ENCODE results near the gene WNT10A. TPM values are rescaled to one million over a fixed set of nuclear protein-coding genes. Genes with fewer than 3 reads are reported as not detected.

WNT10A gene
- total and polyA plus RNA-seq, 9 donors = 0.04 to 12.4 (median 0.27) TPM; not detected in 4

- no peaks in the 10 kb centered on the region for H3K9me3 ChIP-seq
- 1 to 3% (median 1%) methylated on average over 21 of the region's 21 CpGs for WGBS, 3 donors
- intact Hi-C loops (cut with DNase I) = no loop called here
- no peaks in the 10 kb centered on the region for H3K36me3 ChIP-seq
- H3K4me1 ChIP-seq (ENCODE audit: insufficient read depth) = peaks cover 5% of the 10 kb centered on the region
- no peak overlapping the region for H3K4me3 ChIP-seq
- TF ChIP-seq EP300 (IDR thresholded peaks at IDR 0.05) (no peak), POLR2A (IDR thresholded peaks at IDR 0.05) (no peak), CTCF (IDR thresholded peaks at IDR 0.05) (no peak)
- no peaks in the 10 kb centered on the region for H3K27me3 ChIP-seq
- H3K27ac ChIP-seq = no peak overlapping the region
- DNase-seq = peak; percentile 51 to 76 (median 64)
These were observed 19.7 kb upstream of the WNT10A start for GRCh38 chr2:218860950-218861381.

GRCh38 chr2:218861645-218862318 lies 18.9 kb upstream of the WNT10A start:
- no peak for TF ChIP-seq CTCF (IDR thresholded peaks at IDR 0.05)
- no peak for TF ChIP-seq POLR2A (IDR thresholded peaks at IDR 0.05)
- TF ChIP-seq EP300 (IDR thresholded peaks at IDR 0.05) = no peak
- intact Hi-C loops (cut with DNase I) = no loop called here
- 77 to 80% (median 80%) methylated on average over 7 of the region's 7 CpGs for WGBS, 3 donors
- H3K27me3 ChIP-seq = no peaks in the 10 kb centered on the region
- peaks cover 5% of the 10 kb centered on the region for H3K4me1 ChIP-seq (ENCODE audit: insufficient read depth)
- no peak overlapping the region for H3K4me3 ChIP-seq
- H3K27ac ChIP-seq = no peak overlapping the region
- peak in 2 of 5 donors; percentile 22 to 27 for DNase-seq
- H3K36me3 ChIP-seq = no peaks in the 10 kb centered on the region
- H3K9me3 ChIP-seq = no peaks in the 10 kb centered on the region

- Histone ChIP-seq H3K27ac (no peak overlapping the region), H3K4me1 (ENCODE audit: insufficient read depth) (peaks cover 11% of the 10 kb centered on the region), H3K9me3 (no peaks in the 10 kb centered on the region), H3K27me3 (no peaks in the 10 kb centered on the region), H3K4me3 (no peak overlapping the region), H3K36me3 (no peaks in the 10 kb centered on the region)
- WGBS, 3 donors = 60 to 66% (median 61%) methylated on average over 3 of the region's 3 CpGs
- TF ChIP-seq CTCF (IDR thresholded peaks at IDR 0.05) (no peak), EP300 (IDR thresholded peaks at IDR 0.05) (no peak), POLR2A (IDR thresholded peaks at IDR 0.05) (no peak)
- intact Hi-C loops (cut with DNase I) = no loop called here
- DNase-seq = peak in 2 of 5 donors; percentile 6 to 12
These were observed 17.6 kb upstream of the WNT10A start for GRCh38 chr2:218863021-218863520.

- Histone ChIP-seq H3K27me3 (no peaks in the 10 kb centered on the region), H3K4me3 (no peak overlapping the region), H3K27ac (no peak overlapping the region), H3K4me1 (ENCODE audit: insufficient read depth) (peaks cover 11% of the 10 kb centered on the region), H3K9me3 (no peaks in the 10 kb centered on the region), H3K36me3 (no peaks in the 10 kb centered on the region)
- TF ChIP-seq POLR2A (IDR thresholded peaks at IDR 0.05) = no peak
- no peak for TF ChIP-seq EP300 (IDR thresholded peaks at IDR 0.05)
- no peak for TF ChIP-seq CTCF (IDR thresholded peaks at IDR 0.05)
- WGBS, 3 donors = 88 to 91% (median 90%) methylated on average over 4 of the region's 4 CpGs
- DNase-seq = peak in 1 of 5 donors; percentile 13
- intact Hi-C loops (cut with DNase I) = no loop called here
These were observed 15.3 kb upstream of the WNT10A start for GRCh38 chr2:218865396-218865795.

Measured in ovary (tissue), 9 donors.